HFF-Myc (cell line): Measurements from ENCODE around the gene SEPTIN2.
A peak's percentile ranks its signal among the peaks of the same experiment; 100 is the strongest.

Source experiments
- DNase-seq: peaks from one replicate; pipeline ENCODE4 v3.0.0-alpha.2; 2011; ENCODE audit warnings: low read depth; ENCODE audit errors: extremely low read depth
- H3K4me3 ChIP-seq: replicated peaks from 2 replicates; pipeline ENCODE4 v1.5.1; 2011; ENCODE audit warnings: low read depth, mild to moderate bottlenecking, control low read depth, low read length
- TF ChIP-seq, protein P1 (sequence below): IDR thresholded peaks from 2 replicates; pipeline ENCODE4 v1.5.1; 2012; ENCODE audit warnings: mild to moderate bottlenecking, low read depth, low read length, control low read depth; ENCODE audit errors: missing control alignments

Gene SEPTIN2

GRCh38 chr2:241315879-241316631, at the start of gene SEPTIN2:
TSS of gene SEPTIN2 (plus strand) at chr2:241315925. CDS start at chr2:241324233, 8,308 bp downstream.
- TF ChIP-seq, protein P1, sequence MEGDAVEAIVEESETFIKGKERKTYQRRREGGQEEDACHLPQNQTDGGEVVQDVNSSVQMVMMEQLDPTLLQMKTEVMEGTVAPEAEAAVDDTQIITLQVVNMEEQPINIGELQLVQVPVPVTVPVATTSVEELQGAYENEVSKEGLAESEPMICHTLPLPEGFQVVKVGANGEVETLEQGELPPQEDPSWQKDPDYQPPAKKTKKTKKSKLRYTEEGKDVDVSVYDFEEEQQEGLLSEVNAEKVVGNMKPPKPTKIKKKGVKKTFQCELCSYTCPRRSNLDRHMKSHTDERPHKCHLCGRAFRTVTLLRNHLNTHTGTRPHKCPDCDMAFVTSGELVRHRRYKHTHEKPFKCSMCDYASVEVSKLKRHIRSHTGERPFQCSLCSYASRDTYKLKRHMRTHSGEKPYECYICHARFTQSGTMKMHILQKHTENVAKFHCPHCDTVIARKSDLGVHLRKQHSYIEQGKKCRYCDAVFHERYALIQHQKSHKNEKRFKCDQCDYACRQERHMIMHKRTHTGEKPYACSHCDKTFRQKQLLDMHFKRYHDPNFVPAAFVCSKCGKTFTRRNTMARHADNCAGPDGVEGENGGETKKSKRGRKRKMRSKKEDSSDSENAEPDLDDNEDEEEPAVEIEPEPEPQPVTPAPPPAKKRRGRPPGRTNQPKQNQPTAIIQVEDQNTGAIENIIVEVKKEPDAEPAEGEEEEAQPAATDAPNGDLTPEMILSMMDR: no peak
- peak within 1 kb of the TSS; percentile 90 for H3K4me3 ChIP-seq
- DNase-seq: no peak

- no peak for DNase-seq
- TF ChIP-seq, protein P1: no peak
- no peak overlapping the region for H3K4me3 ChIP-seq
Measured at GRCh38 chr2:241267249-241268067, 48.3 kb upstream of the SEPTIN2 start.

DNA sequence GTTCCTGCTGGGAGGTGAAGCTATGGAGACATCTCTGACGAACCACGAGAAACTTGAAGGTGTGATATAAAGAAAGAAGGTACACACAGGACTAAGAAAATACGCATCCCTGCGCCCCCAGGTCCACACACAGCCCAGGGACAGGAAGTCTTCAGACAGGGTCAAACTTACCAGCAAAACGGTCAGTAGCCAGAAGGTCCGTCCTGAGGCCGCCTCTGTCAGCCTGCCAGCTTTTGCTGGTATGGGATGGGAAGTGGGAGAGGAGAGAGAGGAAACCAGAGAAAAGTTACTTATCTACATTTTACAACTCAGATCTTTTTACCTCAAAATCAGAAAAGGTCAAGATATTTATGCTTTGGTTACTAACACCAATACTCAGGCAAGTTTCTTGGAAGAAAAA, 47.4 kb upstream of the SEPTIN2 start:
- no peak overlapping the region for H3K4me3 ChIP-seq
- no peak for DNase-seq
- TF ChIP-seq, protein P1: no peak

- TF ChIP-seq, protein P1: no peak
- H3K4me3 ChIP-seq: peak overlapping the region; percentile 66
- peak; percentile 73 for DNase-seq
Measured at GRCh38 chr2:241268716-241269445, 46.8 kb upstream of the SEPTIN2 start.

DNA sequence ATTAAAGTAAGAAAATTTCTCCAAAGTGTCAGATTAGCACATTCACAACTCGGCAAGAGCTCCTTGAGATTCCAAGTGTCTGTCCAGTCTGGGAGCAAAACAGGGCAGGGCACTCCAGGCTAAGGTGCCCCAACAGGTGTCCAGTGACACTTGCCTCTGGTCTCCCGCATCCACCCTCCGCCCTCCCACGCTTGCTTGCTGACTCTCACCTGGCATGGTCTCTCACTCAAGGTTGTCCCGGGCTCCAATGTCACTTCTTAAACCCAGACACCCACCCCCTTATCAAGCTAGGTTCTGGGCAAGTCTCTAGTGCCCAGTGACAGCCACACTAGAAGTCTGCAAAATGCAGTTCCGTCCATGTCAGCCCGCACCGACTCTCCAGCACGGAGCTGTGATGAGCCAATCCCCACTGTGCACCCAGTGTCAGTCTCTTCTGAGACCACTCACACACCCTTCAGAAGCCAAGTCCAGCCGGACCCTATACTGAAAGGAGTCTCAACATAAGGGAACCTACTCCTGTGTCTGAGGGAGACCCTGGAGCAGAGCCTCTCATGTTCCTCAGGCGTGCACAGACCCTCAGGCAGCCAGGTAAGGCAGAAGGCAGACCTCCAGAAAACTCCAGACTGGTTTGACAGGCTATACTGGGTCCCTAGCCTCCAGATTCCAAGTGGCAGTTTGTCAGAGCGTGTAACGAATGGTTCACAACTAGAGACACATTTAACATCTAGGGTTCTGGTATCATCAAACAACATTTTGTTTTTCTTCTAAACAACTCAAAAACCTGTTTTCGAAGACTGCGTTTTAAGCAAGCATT, 45.8 kb upstream of the SEPTIN2 start:
- H3K4me3 ChIP-seq: peak overlapping the region; percentile 66
- TF ChIP-seq, protein P1: no peak
- no peak for DNase-seq

DNA sequence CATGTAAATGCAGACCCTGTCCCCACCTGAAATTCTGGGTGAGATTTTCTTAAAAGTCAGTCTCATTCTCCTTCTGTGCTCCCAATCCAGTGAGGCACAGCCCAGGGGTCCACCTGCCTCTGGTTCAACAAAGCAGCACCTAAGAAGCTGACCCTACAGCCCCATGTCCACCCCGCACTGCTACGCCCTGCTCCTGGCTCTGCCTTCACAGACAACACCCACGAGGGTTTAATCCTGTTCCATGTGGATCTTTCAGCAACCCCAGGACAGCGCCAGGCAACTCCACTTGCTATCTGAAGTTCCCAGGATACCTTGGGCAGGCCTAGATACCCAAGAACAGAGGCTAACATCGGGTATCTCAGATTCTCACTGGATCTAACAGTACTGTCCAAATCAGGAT, 45.2 kb upstream of the SEPTIN2 start:
- DNase-seq: no peak
- H3K4me3 ChIP-seq: peak overlapping the region; percentile 66
- TF ChIP-seq, protein P1: no peak
